Neuron (in vitro differentiated cells): ENCODE measurements around the gene UNC79.

ENCODE experiments used
- H2AFZ ChIP-seq: one replicate; pipeline ENCODE4 v1.6.1; 2013; ENCODE audit warnings: low read depth, mild to moderate bottlenecking, inconsistent platforms, low read length, moderate library complexity
- H3K27me3 ChIP-seq: one replicate; pipeline ENCODE4 v1.6.1; 2013; ENCODE audit warnings: low read length; ENCODE audit not compliant: insufficient read depth
- H3K36me3 ChIP-seq: one replicate; pipeline ENCODE4 v1.6.1; 2013; ENCODE audit warnings: low read length; ENCODE audit not compliant: insufficient read depth
- H3K4me1 ChIP-seq: one replicate; pipeline ENCODE4 v1.6.1; 2013; ENCODE audit warnings: low read length; ENCODE audit not compliant: insufficient read depth
- H3K4me3 ChIP-seq: 2 replicates; pipeline ENCODE4 v1.5.1; 2013; ENCODE audit warnings: mild to moderate bottlenecking, low read length, moderate library complexity
- H3K9me3 ChIP-seq: one replicate; pipeline ENCODE4 v1.6.1; 2013; ENCODE audit warnings: low read length

UNC79 gene

GRCh38 chr14:93736378-93737014 lies 305.8 kb downstream of the UNC79 start:
- Histone ChIP-seq H3K27me3 (no peaks in the 10 kb centered on the region), H2AFZ (no peak overlapping the region), H3K4me1 (no peaks in the 10 kb centered on the region), H3K9me3 (no peaks in the 10 kb centered on the region), H3K36me3 (no peaks in the 10 kb centered on the region), H3K4me3 (no peak overlapping the region)

DNA sequence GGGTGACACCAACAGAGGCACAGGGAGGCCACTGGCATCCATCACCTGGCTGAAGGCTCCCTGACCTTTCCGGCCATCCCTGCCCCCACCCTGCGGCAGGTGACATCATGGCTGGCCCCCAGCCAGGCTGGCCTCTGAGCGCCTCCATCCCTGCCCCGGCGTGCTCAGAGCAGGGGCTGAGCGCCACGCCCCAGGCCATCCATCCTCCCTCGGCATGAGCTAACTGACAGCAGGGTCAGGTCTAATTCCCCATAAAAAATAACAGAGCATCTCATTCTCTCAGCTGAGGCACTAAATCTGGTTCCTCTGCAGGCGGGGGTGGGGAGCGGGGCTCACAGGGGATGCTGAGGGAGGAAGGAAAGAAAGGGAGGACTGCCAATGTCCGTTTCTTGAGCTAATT lies 306.9 kb downstream of the UNC79 start:
- H3K4me3 ChIP-seq: no peak overlapping the region
- no peaks in the 10 kb centered on the region for H3K27me3 ChIP-seq
- H3K36me3 ChIP-seq: no peaks in the 10 kb centered on the region
- H2AFZ ChIP-seq: no peak overlapping the region
- no peaks in the 10 kb centered on the region for H3K9me3 ChIP-seq
- H3K4me1 ChIP-seq: no peaks in the 10 kb centered on the region

GRCh38 chr14:93741556-93742230 lies 311.0 kb downstream of the UNC79 start:
- Histone ChIP-seq H2AFZ (no peak overlapping the region), H3K27me3 (no peaks in the 10 kb centered on the region), H3K4me3 (no peak overlapping the region), H3K36me3 (no peaks in the 10 kb centered on the region), H3K9me3 (no peaks in the 10 kb centered on the region), H3K4me1 (no peaks in the 10 kb centered on the region)

DNA sequence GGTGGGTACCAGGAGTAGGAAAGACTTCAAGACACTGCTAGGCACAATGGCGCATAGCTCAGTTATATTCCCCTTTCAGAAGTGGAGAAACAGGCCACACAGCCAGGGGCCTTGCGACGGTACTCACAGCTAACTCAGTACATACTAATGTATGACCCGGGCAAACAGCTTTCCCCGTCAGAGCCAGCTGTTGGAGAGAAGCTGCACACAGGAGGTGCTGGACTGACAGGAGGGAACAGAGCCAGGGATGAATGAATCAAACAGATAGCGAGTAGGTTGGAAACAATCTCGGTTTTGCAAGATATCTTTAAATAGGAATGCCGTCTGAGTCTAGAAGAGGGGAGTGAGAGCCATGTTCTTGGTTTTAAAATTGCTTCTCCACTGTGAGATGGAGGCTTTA lies 312.0 kb downstream of the UNC79 start:
- no peaks in the 10 kb centered on the region for H3K27me3 ChIP-seq
- H3K4me3 ChIP-seq: no peak overlapping the region
- H3K36me3 ChIP-seq: no peaks in the 10 kb centered on the region
- H3K9me3 ChIP-seq: no peaks in the 10 kb centered on the region
- no peaks in the 10 kb centered on the region for H3K4me1 ChIP-seq
- no peak overlapping the region for H2AFZ ChIP-seq

- no peaks in the 10 kb centered on the region for H3K36me3 ChIP-seq
- no peak overlapping the region for H3K4me3 ChIP-seq
- no peaks in the 10 kb centered on the region for H3K9me3 ChIP-seq
- H3K4me1 ChIP-seq: no peaks in the 10 kb centered on the region
- no peak overlapping the region for H2AFZ ChIP-seq
- H3K27me3 ChIP-seq: no peaks in the 10 kb centered on the region
Measured at GRCh38 chr14:93743270-93744060, 312.7 kb downstream of the UNC79 start.

GRCh38 chr14:93744176-93744575 lies 313.4 kb downstream of the UNC79 start:
- Histone ChIP-seq H3K9me3 (no peaks in the 10 kb centered on the region), H2AFZ (no peak overlapping the region), H3K27me3 (no peaks in the 10 kb centered on the region), H3K36me3 (no peaks in the 10 kb centered on the region), H3K4me1 (no peaks in the 10 kb centered on the region), H3K4me3 (no peak overlapping the region)

- H3K4me3 ChIP-seq: no peak overlapping the region
- no peak overlapping the region for H2AFZ ChIP-seq
- H3K27me3 ChIP-seq: no peaks in the 10 kb centered on the region
- H3K36me3 ChIP-seq: no peaks in the 10 kb centered on the region
- no peaks in the 10 kb centered on the region for H3K4me1 ChIP-seq
- no peaks in the 10 kb centered on the region for H3K9me3 ChIP-seq
Measured at GRCh38 chr14:93744876-93745275, 314.1 kb downstream of the UNC79 start.

DNA sequence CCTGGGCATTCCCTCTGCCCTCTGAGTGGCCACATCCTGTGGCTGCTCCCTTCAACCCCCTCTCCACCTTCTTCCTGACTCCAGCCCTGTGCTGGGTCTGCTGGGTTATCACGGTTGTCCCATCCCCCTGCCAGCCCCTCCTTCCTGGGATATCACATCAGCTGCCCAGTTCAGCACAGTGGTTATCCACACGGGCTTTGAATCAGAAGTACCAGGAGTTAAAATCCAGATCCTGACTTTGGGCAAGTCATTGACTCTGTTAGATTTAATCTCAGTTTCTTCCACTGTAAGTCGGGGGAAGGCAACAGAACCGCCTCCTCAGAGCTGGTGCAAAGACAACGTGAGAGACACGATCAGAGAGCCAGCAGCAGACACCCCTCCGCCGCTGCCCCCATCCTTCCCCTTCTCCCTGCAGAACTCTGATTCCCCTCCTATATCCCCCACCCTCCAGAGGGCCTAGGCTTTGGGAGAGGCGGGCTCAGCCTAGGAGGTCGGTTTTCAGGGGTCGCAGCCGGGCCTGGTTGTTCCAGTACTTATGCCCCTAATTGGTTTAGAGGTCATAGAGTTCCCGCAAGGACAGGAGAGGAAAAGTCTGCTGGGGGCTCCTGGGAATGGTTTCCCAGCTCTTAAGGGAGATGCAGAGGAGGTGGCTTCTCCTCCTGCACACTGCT lies 315.0 kb downstream of the UNC79 start:
- no peaks in the 10 kb centered on the region for H3K27me3 ChIP-seq
- H3K4me3 ChIP-seq: no peak overlapping the region
- H2AFZ ChIP-seq: no peak overlapping the region
- H3K4me1 ChIP-seq: no peaks in the 10 kb centered on the region
- H3K9me3 ChIP-seq: no peaks in the 10 kb centered on the region
- no peaks in the 10 kb centered on the region for H3K36me3 ChIP-seq

DNA sequence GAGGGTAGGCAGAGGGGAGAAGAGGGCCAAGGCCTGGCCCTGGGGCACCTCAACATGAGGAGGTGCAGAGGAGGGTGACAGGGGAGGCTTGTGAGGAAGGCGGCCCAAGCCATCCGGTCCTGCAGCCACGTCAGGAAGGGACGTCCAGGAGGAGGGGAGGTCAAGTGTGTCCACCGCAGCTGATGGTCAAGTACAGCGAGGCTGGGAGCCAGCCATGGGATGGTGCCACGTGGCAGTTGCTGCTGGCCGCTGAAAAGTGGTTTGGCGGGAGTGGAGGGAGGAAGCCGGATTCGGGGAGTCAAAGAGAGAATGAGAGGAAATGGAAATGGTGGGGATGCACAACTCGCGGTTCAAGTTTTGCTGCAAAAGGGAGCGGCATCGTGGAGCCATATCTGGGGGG lies 316.4 kb downstream of the UNC79 start:
- H3K9me3 ChIP-seq: no peaks in the 10 kb centered on the region
- no peaks in the 10 kb centered on the region for H3K36me3 ChIP-seq
- no peak overlapping the region for H2AFZ ChIP-seq
- H3K27me3 ChIP-seq: no peaks in the 10 kb centered on the region
- H3K4me1 ChIP-seq: no peaks in the 10 kb centered on the region
- no peak overlapping the region for H3K4me3 ChIP-seq

GRCh38 chr14:93747560-93747959 lies 316.8 kb downstream of the UNC79 start:
- H3K36me3 ChIP-seq: no peaks in the 10 kb centered on the region
- H3K9me3 ChIP-seq: no peaks in the 10 kb centered on the region
- H3K4me1 ChIP-seq: no peaks in the 10 kb centered on the region
- no peak overlapping the region for H3K4me3 ChIP-seq
- no peaks in the 10 kb centered on the region for H3K27me3 ChIP-seq
- no peak overlapping the region for H2AFZ ChIP-seq

GRCh38 chr14:93748208-93749075 lies 317.7 kb downstream of the UNC79 start:
- no peaks in the 10 kb centered on the region for H3K9me3 ChIP-seq
- no peaks in the 10 kb centered on the region for H3K4me1 ChIP-seq
- H3K27me3 ChIP-seq: no peaks in the 10 kb centered on the region

GRCh38 chr14:93749076-93749420 lies 318.3 kb downstream of the UNC79 start:
- no peaks in the 10 kb centered on the region for H3K4me1 ChIP-seq
- no peaks in the 10 kb centered on the region for H3K27me3 ChIP-seq
- H2AFZ ChIP-seq: no peak overlapping the region
- H3K4me3 ChIP-seq: no peak overlapping the region
- H3K36me3 ChIP-seq: no peaks in the 10 kb centered on the region
- no peaks in the 10 kb centered on the region for H3K9me3 ChIP-seq

More at GRCh38 chr14:93748208-93749075, 317.7 kb downstream of the UNC79 start:
- H2AFZ ChIP-seq: no peak overlapping the region
- H3K4me3 ChIP-seq: no peak overlapping the region
- no peaks in the 10 kb centered on the region for H3K36me3 ChIP-seq
